GM23338 (cell line): Measurements from ENCODE around the gene KCND2.

Experiments used
- CREB1 ChIP-seq: fragments of 250-450 bp; sonication (Bioruptor Pico); IDR thresholded peaks from 2 replicates; pipeline ENCODE4 v1.5.0; 2020; ENCODE audit warnings: low read depth, mild to moderate bottlenecking, moderate library complexity
- CTCF ChIP-seq, 2 experiments: fragments of 200-600 bp in 1 of 2; sonication (generic) in 1 of 2; conservative IDR thresholded peaks; 2 replicates each; pipeline versions ENCODE4 v1.5.1 to v1.6.1; 2016 to 2017; ENCODE audit warnings: antibody characterized with exemption in 2 of 2, low read depth in 2 of 2, mild to moderate bottlenecking in 2 of 2, moderate library complexity in 1 of 2
- ETS1 ChIP-seq: IDR thresholded peaks from 2 replicates; pipeline ENCODE4 v1.6.1; 2016; ENCODE audit warnings: antibody characterized with exemption
- EZH2 ChIP-seq: fragments of 200-600 bp; sonication (generic); IDR thresholded peaks from one replicate; pipeline ENCODE4 v1.8.0; 2017; ENCODE audit warnings: antibody characterized with exemption, mild to moderate bottlenecking, low read depth; ENCODE audit not compliant: unreplicated experiment
- EZH2phosphoT487 ChIP-seq: fragments of 200-600 bp; sonication (generic); IDR thresholded peaks from one replicate; pipeline ENCODE4 v1.8.1; 2018; ENCODE audit warnings: antibody characterized with exemption; ENCODE audit not compliant: unreplicated experiment
- JUNB ChIP-seq: IDR thresholded peaks from one replicate; pipeline ENCODE4 v1.6.1; 2016; ENCODE audit warnings: antibody characterized with exemption; ENCODE audit not compliant: unreplicated experiment
- NANOG ChIP-seq: IDR thresholded peaks from 2 replicates; pipeline ENCODE4 v1.6.1; 2016; ENCODE audit warnings: antibody characterized with exemption, borderline replicate concordance
- POLR2AphosphoS5 ChIP-seq: IDR thresholded peaks from 2 replicates; pipeline ENCODE4 v1.6.1; 2016; ENCODE audit warnings: antibody characterized with exemption, low read depth
- REST ChIP-seq: IDR thresholded peaks from one replicate; pipeline ENCODE4 v1.6.1; 2018; ENCODE audit warnings: antibody characterized with exemption; ENCODE audit not compliant: unreplicated experiment
- STAT1 ChIP-seq: IDR thresholded peaks from one replicate; pipeline ENCODE4 v1.6.1; 2016; ENCODE audit warnings: antibody characterized with exemption; ENCODE audit not compliant: unreplicated experiment
- ZNF114 ChIP-seq: fragments of 250-450 bp; sonication (Bioruptor Pico); IDR thresholded peaks from 2 replicates; pipeline ENCODE4 v1.5.0; 2020; ENCODE audit warnings: mild to moderate bottlenecking, moderate library complexity
- ZNF331 ChIP-seq: fragments of 250-450 bp; sonication (Bioruptor Pico); IDR thresholded peaks from 2 replicates; pipeline ENCODE4 v1.5.0; 2020; ENCODE audit warnings: low read depth, mild to moderate bottlenecking, moderate library complexity

GRCh38 chr7:120373174-120373573 is 100.2 kb downstream of the KCND2 start:
- TF ChIP-seq CTCF (conservative IDR thresholded peaks at IDR 0.05; ENCODE audit: low read depth in 2 of 2), result no peak
- TF ChIP-seq POLR2AphosphoS5, result no peak
- TF ChIP-seq EZH2phosphoT487, result no peak
- TF ChIP-seq EZH2, result no peak
- TF ChIP-seq CREB1, result no peak
- no peak for TF ChIP-seq ETS1
- no peak for TF ChIP-seq REST
- TF ChIP-seq JUNB, result no peak
- TF ChIP-seq NANOG, result no peak
- no peak for TF ChIP-seq ZNF331 (CRISPR knock-in tag)
- no peak for TF ChIP-seq STAT1
- TF ChIP-seq ZNF114, result no peak
